ENCODE measurements around the gene LDLRAD3.
A peak's percentile ranks its signal among the peaks of the same experiment; 100 is the strongest.

The LDLRAD3 gene

DNA sequence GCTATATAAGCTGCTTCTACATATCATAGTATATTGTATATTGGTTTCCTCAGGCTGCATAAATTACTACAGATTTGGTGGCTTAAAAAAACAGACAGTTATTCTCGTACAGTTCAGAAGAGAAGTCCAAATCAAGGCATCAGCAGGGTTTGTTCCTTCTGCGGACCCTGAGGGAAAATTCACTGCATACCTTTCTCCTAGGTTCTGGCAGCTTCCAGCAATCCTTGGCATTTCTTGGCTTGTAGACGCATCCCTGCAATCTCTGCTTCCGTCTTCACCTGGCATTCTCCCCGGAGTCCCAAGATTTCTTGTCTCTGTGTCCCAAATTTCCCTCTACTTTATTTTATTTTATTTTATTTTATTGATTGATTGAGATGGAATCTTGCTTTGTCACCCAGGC is 202.6 kb downstream of the LDLRAD3 start:
- no peak for DNase-seq

DNA sequence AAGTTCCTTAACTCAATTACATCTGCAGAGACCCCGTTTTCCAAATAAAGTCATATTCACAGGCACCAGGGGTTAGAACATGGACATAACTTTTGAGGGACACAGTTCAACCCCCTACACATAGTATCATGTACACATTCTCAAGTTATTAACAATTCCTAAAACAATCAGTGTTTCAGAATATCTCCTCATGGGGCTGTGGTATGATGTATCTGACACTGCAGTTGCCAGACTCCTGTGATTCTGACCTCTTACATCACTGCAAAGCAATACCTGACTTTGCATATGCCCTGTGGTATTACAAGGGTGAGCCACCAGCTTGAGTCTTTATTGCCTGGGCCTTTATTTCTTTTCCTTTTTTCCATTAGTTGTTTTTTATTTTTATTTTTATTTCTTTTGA is 203.6 kb downstream of the LDLRAD3 start:
- no peak for DNase-seq

DNA sequence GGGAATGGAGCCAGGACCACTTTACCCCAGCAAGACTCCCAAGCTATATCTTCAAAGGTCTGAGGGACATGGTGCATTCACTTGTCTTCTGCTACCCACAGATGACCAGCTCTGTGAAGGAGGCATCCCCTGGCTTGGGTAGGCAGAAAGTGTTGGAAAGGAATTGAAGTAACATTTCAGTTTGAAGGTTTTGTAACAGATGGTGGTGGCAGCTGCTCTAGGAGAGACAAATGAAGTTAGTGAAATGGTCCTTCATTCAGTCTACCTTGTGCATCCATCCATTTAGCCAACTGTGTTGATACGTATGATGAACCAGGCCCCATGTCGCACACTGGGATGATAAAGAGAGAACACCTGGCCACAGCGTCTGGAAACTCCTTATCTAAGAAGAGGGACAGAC is 204.8 kb downstream of the LDLRAD3 start:
- no peak for DNase-seq

DNA sequence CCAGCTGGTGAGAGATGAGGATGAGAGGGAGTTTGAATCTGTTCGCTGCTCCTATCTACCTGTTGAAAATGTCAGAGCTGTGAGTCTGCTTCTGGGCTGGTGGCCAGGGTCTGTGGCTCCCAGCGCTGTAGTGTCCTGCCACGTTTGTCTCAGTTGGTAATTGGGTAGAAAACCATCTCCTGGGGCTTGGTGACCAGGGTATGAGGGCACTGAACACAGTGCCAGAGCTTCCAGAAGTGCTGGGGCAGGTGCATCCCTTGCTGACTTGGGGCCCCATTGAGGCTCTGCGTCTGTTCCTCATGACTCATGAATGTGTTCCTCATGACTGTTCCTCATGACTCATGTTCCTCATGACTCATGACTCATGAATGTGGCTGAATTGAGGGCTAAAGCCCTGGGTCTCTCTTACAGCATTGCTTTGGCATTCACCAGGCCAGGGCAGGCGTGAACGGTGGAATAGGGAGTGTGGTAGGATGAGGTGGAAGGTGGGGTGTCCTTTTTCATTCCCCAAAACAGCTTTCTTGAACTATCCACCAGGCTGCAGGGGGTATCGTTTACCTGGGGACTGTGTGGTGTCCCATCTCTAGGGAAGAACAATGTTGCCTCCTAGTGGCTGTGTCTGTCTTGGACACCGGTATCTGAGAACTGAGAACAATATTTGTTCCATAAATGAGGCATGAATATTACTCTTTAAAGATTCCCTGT is 205.8 kb downstream of the LDLRAD3 start:
- peak; percentile 84 for DNase-seq

DNA sequence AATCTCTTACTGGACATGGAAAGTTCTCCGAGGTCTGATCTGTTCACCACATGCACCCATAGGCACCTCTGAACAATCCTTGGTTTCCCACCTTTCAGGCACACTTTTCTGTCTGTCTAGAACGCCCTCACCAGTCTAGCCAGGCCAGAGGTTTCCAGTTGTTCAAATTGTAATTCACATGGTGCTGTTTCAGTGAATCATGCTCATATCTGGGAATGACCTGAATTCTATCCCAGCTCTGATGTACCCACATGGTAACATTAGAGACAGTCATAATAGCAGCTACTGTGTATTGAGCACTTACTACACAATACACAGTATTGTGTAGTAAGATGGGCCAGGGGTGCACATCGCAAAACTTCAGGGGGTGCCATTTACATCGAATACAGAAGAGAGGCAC is 207.1 kb downstream of the LDLRAD3 start:
- no peak for DNase-seq

DNA sequence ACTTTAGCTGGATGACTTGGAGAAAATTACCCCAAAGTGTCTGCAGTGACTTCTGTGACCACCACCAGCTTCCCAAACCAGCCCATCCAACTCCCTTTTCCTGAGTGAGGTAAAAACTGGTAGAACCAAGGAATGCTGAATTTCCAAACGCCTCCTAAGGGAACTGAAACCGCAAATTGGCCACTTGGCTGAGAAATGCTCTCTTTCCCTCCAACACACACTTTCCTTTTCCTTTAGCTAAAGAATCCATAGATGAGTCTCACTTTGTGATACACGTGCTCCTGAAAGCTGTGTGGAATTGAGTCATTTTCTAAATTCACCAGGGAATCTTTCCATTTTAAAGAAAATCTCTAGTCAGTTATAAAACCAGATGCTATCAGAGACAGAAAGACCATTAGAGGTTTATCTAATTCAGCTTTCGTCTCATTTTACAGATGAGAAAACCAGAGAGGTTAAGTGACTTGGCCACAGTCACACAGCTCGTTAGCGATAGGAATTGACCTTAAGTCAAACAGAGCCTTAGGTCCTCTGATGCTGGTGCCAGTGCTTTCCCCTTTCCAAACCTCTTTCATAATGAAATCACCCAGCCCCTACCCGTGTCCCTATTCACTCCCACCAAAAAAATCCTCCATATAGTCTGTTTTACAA is 208.2 kb downstream of the LDLRAD3 start:
- DNase-seq = no peak

DNA sequence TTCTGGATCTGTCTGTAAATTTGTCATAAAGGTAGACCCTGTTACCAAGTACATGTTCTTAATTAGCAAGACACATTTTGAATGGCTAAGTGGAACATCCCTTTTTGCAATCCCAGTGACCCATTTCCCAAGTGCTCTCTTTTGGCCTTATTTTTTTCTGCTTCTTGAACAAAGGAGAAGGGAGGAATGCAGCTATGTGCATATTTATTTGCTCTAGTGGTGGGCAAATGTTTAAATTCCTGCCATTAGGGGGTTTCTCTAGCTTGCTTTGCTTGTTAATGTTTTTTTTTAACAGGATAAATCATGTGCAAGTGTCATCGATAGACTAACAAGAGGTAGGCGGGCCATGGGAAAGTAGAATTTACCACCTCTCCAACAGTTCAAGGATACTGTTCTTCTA is 209.7 kb downstream of the LDLRAD3 start:
- DNase-seq = no peak

DNA sequence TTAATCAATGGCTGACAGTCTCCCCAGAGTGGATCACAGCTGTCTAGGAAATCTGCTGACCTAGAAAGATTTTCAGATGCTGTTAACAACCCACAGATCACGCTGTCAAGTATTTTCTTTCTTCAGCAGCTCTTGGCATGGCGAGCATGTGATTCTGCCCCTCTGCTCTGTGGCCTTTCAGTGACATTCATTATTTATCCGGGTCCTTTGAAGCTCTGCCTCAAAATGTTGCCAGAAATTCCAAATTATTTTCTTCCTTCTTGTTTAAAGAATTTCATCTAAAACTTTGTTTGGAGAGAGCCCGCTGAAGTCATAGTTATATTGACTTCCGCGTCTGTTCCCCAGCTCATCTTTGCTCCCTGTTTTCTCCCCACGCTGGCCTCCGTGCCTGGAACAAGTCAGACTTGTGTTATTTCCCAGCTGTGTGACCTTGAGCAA is 211.3 kb downstream of the LDLRAD3 start:
- no peak for DNase-seq

DNA sequence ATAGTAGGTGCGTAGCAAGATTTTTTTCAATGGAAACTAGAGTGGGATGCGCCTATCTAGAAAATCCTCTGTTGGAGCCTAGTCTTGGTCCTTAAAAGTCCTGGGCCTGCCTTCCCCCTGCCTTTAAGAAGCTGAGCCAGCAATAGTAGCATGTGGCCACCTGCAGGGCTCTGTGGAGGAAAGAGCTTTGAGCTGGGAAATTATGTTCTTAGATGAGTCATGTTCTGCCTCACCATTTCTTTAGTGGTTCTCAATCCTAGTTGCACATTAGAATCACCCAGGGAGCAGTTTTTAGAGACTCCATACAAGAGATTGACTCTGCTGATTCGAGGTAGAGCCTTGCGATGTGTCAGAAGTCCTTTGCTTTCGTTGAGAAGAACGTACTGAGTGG is 211.9 kb downstream of the LDLRAD3 start:
- no peak for DNase-seq

DNA sequence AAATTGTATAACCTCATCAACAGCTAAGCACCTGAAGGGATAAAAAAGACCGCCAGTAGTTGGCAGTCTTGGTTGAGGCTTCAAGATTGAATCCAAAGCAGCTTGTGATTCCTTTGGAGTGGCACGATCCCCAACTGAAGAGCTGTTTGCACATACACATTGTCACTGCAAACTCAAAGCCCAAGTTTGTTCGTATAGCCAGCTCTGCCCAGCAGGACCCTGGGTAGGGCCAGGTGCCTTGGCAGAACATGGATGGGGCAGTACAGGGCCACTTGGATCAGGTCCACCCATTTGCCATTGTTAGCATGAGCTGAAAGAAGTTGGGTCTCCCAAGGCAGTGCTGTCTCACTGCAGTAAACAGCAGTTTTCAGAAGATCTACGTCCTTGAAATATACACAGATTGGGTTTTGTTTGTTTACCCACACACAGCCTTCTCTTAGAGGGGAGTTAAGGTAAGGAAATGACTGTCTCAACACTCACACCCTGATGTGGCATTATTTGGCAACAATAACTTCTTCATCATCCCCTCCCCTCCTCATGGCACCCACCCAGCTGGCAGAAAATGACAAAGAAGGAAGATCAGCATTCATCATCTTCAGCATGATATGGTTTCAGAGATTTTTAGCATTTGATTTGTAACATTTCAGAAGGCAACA is 212.4 kb downstream of the LDLRAD3 start:
- DNase-seq = no peak

DNA sequence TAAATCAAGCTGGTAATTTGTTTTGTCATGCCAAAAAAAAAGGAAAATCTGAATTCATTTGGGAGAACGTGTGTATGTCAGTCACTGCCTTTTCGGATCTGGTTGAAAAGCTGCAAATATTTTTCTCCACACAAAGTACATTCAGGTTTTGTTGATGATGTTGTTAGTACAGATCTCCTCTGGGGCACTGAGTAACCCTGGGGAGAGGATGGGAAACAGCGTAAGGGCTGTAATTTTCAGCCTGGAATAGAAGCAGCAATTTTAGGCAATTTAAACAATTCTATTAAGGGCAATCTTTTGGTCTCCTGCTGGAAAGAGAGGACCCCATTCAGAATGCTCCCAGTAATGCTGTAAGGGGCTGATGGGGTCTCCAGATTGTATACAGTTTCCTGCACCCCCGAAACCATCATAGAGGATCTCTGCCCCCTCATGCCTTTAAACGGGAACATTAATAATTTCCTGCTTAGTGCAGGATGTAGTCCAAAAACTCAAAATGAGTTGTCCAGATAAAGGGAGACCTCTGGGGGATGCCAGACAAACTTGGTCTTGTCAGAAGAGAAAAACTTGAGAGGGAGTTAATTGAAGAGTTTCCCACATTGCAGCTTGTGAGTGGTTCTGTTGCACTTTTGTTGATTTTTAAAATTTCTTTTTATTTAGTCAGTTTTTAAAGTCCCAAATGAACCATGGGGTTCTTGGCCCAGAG is 213.1 kb downstream of the LDLRAD3 start:
- no peak for DNase-seq

DNA sequence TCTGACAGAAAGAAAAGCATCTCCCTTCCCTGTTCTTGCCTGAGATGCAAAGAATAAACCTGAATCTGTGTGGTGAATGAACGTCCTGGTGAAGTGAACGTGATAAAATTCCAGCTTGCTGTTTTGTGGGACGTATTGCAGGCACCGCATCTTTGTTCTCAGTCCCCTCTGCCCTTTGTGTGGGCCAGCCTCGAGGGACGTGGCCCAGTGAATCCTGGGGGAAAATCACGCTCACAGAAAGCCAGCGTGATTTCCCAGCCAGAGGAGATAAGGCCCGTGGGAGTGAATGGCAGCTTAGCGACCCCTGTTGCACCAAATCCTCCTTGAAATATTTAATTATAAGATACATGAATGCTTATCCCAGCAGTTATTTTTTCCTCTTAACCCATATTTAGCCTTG is 216.2 kb downstream of the LDLRAD3 start:
- no peak for DNase-seq

DNA sequence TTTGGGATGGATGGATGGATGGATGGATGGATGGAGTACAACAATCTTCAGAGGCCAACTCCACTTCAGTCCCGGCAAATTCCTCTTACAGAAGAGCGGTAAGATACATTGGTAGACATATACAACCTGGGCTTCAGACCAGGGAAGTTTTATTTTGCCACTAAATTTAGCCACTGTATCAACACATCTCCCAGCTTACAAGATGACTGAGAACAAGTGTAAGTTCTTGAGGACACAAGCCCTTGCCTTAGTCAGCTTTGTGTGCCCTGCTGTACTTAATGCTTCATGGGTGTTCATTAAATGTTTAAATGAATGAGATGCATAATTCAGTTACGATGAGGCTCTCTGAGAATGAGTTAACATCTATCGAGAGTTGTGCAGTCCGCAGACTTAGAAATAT is 217.7 kb downstream of the LDLRAD3 start:
- no peak for DNase-seq

DNA sequence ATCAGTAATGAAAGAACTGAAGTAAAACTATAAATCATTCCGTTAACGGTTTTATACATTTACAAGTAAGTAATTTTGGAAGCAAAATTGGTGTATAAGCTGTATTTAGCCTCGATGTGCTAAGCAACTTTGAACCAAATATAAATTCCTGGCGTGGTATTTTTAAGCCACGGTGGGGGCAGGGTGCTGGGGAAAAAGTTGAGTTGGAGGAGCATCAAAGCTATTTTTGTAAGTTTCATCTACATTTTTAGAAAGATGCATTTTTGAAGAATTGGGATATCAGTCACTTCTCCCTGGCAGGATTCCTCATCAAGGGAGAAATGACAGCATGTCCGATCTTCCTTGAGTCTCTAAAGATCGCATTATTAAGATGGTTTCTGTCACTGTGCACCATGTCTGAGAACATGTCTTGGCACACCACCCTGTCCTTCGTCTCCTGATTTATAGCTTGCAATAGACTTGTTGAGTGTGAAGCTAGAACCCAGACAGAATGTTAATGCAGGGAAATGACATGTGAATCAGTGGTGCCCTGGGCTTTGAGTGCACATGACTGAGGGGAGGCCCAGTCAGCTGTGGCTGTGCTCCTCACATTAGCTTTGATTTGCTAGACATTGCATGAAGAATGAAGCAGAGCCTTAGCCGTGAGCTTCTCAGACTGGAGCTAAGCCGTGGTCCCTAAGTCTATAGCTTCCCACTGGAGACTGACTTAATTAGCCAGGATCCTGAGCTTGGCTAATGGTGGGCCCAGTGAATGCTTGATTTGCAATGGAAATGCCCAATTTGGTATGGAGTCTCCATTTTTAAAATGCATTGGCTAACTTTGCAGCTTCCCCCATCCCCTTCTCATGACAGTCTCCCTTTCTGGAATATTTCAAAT is 218.4 kb downstream of the LDLRAD3 start:
- no peak for DNase-seq

DNA sequence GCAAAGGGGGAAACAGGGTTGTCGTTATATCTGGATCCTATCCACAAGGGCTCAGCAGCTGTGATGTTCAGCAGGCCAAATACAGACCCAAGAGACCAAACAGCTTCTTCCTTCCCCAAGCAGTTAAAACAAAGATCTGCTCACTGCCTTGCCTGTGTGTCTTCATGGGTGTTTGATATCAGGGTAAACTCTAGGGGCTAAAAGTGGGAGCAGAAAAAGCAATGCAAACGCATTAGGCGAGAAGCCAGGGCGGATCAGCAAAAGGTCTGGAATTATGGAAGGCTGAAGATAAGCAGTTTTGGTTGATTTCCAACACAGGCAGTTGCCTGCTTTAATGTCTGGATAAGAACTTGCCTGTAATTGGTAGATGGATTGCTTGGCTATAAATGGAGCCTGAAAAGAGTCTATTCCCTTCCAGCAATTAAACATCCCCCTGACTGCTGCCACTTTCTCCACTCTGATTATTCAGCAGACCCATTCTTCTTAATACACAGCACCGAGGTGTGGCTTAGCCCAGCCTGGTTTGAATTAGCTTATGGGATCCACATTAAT is 219.1 kb downstream of the LDLRAD3 start:
- no peak for DNase-seq

DNA sequence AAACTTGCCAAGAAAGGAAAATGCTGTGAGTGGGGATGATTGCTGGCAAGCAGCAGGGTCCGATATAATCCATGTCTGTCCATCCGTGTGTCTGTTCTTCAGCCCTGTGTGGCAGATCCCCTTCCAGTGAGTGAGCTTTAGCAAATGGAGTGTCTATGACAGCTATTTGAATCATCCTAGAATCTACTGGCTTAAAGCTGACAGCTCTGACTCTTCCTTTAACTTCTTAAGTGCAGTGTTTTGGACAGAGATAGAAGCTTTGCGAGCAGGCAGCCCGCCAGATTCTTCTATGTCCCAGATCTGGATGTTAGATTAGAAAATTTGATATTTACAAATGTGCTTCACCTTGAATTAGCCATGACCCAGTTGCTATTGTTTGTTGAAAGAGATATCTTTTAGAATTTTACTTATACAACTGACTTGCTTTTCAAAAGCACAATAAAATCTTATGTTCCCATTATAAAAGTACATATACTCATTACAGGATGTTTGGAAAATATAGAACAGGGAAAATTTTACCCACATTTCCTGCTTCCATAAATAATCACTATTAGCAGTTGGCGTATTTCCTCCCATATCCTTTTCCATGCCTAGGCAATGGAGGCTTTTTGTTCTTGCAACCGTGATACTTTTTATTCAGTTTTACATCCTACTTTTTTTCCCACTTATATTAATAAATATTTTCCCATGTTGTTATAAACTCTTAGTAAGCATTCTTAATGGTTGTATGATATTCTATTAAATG is 220.8 kb downstream of the LDLRAD3 start:
- DNase-seq = no peak

DNA sequence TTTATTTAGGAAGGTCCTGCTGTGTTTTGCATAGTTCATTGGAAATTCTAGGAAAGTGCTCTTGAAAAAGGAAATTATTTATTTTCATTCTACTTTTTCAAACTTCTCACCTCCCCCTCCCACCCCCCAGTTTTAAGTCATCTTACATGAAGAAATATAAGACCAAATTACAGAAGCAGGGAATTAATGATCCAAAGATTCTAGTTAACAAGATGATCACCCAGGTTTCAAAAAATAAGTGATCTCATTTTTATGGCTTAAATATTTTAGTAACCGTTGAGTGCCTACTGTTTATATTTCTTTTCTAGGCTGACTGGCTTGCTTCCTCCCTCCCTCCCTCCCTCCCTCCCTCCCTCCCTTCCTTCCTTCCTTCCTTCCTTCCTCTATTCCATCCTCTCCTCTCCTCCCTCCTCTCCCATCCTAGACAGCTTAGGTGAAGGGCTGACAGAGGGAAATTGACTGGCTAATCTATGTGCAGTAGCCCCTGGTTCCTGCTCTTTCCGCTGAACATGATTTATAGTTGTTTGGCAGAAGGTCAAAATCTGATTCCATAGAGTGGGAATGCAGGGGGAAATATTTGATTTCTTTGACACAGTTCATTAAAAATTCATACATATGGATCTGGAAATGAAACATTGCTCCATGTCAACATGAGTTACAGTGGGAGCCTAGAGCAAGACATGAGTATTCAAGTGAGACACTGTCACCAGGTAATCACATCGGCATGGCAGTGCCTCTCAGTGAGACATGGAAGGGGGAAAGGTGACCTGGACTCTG is 221.9 kb downstream of the LDLRAD3 start:
- no peak for DNase-seq

DNA sequence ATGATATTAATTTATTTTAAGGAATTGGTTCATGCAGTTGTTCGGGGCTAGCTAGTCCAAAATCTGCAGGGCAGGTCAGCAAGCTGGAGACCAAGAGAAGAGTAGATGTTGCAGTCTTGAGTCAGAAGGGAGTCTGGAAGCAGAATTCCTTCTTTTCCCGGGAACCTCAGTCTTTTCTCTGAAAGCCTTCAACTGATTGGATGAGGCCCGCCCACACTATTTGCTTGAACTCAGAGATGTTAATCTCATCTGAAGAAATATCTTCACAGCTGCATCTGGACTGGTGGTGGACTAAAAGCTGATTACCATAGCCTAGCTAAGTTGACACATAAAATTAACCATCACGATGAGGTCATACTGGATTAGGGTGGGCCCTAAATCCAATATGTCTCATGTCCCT is 223.2 kb downstream of the LDLRAD3 start:
- no peak for DNase-seq

DNA sequence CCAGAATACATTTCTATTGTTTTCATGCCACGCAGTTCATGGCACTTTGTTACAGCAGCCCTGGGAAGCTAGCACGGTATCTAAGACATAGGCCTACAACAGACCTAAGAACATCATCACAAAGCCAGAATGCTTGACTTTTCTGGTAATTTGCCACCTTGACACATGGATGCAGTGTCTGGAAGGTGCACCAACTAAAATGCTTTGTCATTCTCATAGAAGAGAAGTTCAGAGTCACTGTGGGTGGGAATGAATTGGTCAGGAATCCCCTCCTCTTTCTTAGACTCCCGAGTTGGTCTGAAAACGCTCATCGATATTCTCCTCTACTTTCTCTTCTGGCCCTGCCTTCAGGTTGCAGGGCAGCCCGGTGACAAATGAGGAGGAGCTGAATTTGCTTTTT is 223.9 kb downstream of the LDLRAD3 start:
- no peak for DNase-seq

DNA sequence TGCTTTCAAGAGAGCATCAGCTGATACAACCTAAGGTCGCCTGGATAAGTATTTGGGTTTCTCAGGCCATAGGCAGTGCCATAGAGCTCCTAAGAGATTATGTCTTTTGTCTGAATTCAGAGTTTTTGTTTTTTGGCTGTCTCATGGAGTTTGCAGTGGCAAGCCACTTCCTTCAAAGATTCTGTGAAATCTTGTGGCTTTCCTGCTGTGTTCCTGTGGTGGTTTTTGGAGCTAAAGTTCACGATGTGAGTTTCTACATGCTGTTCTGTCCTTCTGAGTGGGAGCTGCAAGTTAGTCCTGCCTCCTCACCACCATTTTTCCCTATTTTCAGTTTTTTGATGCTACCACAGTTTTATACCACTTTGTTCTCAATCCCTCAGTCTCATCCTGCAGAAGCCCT is 234.0 kb downstream of the LDLRAD3 start:
- no peak for DNase-seq
